Caco-2 (cell line): Measurements from ENCODE around the gene PELO. TPM values are rescaled to one million over a fixed set of nuclear protein-coding genes. Genes with fewer than 3 reads are reported as not detected.

Experiments used
- BruUV-seq: library from RNA; stranded (reverse); fragments of 400-500 nt; replicated peaks from 2 replicates; lab custom pipeline; 2021; lab: Mats Ljungman, UMichigan
- CTCF ChIA-PET: fragments of 300-600 bp; sonication (Branson Sonifier 250); formaldehyde crosslinking; loops from one replicate; lab custom pipeline; 2022; ENCODE audit warnings: antibody characterized with exemption; lab: Charles Lee
- POLR2A ChIA-PET: fragments of 300-600 bp; sonication (Branson Sonifier 250); formaldehyde crosslinking; loops from one replicate; lab custom pipeline; 2022; ENCODE audit warnings: antibody characterized with exemption; lab: Charles Lee
- DNase-seq, 2 experiments: peaks; one replicate each; pipeline versions ENCODE4 v3.0.0 to v3.0.0-alpha.2; 2020 to 2022
- H3K27me3 ChIP-seq: replicated peaks from 2 replicates; pipeline ENCODE4 v1.6.0; 2011; ENCODE audit warnings: low read length; ENCODE audit not compliant: control insufficient read depth, insufficient read depth
- H3K36me3 ChIP-seq: 2 replicates; pipeline ENCODE4 v1.5.1; 2011; ENCODE audit warnings: low read length; ENCODE audit not compliant: control insufficient read depth, insufficient read depth
- H3K4me1 ChIP-seq: fragments of 250-450 bp; sonication (Bioruptor Pico); 2 replicates; pipeline ENCODE4 v1.5.1; 2020; ENCODE audit warnings: mild to moderate bottlenecking
- H3K4me3 ChIP-seq: 2 replicates; pipeline ENCODE4 v1.5.1; 2011; ENCODE audit warnings: low read depth, mild to moderate bottlenecking, control low read depth, low read length
- H3K9me3 ChIP-seq: fragments of 250-450 bp; sonication (Bioruptor Pico); 2 replicates; pipeline ENCODE4 v1.5.1; 2020; ENCODE audit warnings: mild to moderate bottlenecking, moderate library complexity
- H3K27ac Mint-ChIP-seq: one replicate; pipeline ENCODE4 v1.8.0; 2022; ENCODE audit warnings: mixed read lengths; ENCODE audit not compliant: unreplicated experiment
- H3K27me3 Mint-ChIP-seq: one replicate; pipeline ENCODE4 v1.8.0; 2022; ENCODE audit warnings: mixed read lengths; ENCODE audit not compliant: insufficient read depth, unreplicated experiment
- H3K36me3 Mint-ChIP-seq: one replicate; pipeline ENCODE4 v1.8.0; 2022; ENCODE audit warnings: mild to moderate bottlenecking, mixed read lengths; ENCODE audit not compliant: insufficient read depth, unreplicated experiment
- H3K4me1 Mint-ChIP-seq: one replicate; pipeline ENCODE4 v1.8.0; 2022; ENCODE audit warnings: low read depth, mixed read lengths; ENCODE audit not compliant: unreplicated experiment
- H3K4me3 Mint-ChIP-seq: one replicate; pipeline ENCODE4 v1.8.0; 2022; ENCODE audit warnings: mild to moderate bottlenecking, moderate library complexity, mixed read lengths; ENCODE audit not compliant: unreplicated experiment
- H3K9me3 Mint-ChIP-seq: one replicate; pipeline ENCODE4 v1.8.0; 2022; ENCODE audit warnings: mixed read lengths; ENCODE audit not compliant: unreplicated experiment
- CTCF ChIP-seq, 2 experiments: fragments of 200-600 bp in 1 of 2; IDR thresholded peaks; 1 replicate in 1 of 2; 2 replicates in 1 of 2; pipeline versions ENCODE4 v1.5.1 to v1.8.0; 2011 to 2022; ENCODE audit warnings: antibody characterized with exemption in 1 of 2, control low read depth in 1 of 2, inconsistent platforms in 1 of 2, low read depth in 1 of 2, low read length in 1 of 2, mild to moderate bottlenecking in 1 of 2, moderate library complexity in 1 of 2; ENCODE audit not compliant: insufficient read depth in 1 of 2, severe bottlenecking in 1 of 2, unreplicated experiment in 1 of 2
- intact Hi-C: fragments of 100-400 bp; cut with micrococcal nuclease; formaldehyde crosslinking; loops from one replicate; pipeline ENCODE4 v1.10.0; 2022; ENCODE audit not compliant: unreplicated experiment
- total RNA-seq: library from RNA; stranded (reverse); gene quantifications from 2 replicates; pipeline ENCODE4 v1.2.3, GENCODE V29; 2022

Gene PELO
- total RNA-seq, 1 experiment from 2014 or later, result 25.9 TPM

- no TSS peak for BruUV-seq
- intact Hi-C loops, result no loop called here
- no peak for TF ChIP-seq CTCF (IDR thresholded peaks at IDR 0.05; ENCODE audit: insufficient read depth in 1 of 2, low read depth in 1 of 2, low read length in 1 of 2, severe bottlenecking in 1 of 2, unreplicated experiment in 1 of 2)
- H3K9me3 ChIP-seq, result no peaks in the 10 kb centered on the region
- no peaks in the 10 kb centered on the region for H3K4me1 ChIP-seq
- no peaks in the 10 kb centered on the region for H3K36me3 ChIP-seq
- no peak overlapping the region for H3K27ac Mint-ChIP-seq
- DNase-seq, result no peak
- H3K4me3 Mint-ChIP-seq, result no peak overlapping the region
- no peaks in the 10 kb centered on the region for H3K27me3 ChIP-seq
- no peak overlapping the region for H3K4me3 ChIP-seq
- peaks cover 10% of the 10 kb centered on the region for H3K4me1 Mint-ChIP-seq
- CTCF ChIA-PET, result no interaction called here
- POLR2A ChIA-PET, result no interaction called here
- peaks cover 10% of the 10 kb centered on the region for H3K27me3 Mint-ChIP-seq
- H3K36me3 Mint-ChIP-seq, result peaks cover 6% of the 10 kb centered on the region
- no peaks in the 10 kb centered on the region for H3K9me3 Mint-ChIP-seq
Measured at GRCh38 chr5:52783226-52783959, 4.3 kb upstream of the PELO start.

GRCh38 chr5:52784737-52785136 lies 3.0 kb upstream of the PELO start:
- H3K4me1 Mint-ChIP-seq, result peaks cover 18% of the 10 kb centered on the region
- H3K27me3 Mint-ChIP-seq, result peaks cover 5% of the 10 kb centered on the region
- Histone ChIP-seq H3K9me3 (no peaks in the 10 kb centered on the region), H3K4me3 (no peak overlapping the region), H3K36me3 (no peaks in the 10 kb centered on the region), H3K4me1 (peaks cover 8% of the 10 kb centered on the region), H3K27me3 (no peaks in the 10 kb centered on the region)
- DNase-seq, result no peak
- ChIA-PET CTCF (no interaction called here), POLR2A (no interaction called here)
- no peaks in the 10 kb centered on the region for H3K9me3 Mint-ChIP-seq
- no peak overlapping the region for H3K4me3 Mint-ChIP-seq
- no peak for TF ChIP-seq CTCF (IDR thresholded peaks at IDR 0.05; ENCODE audit: insufficient read depth in 1 of 2, low read depth in 1 of 2, low read length in 1 of 2, severe bottlenecking in 1 of 2, unreplicated experiment in 1 of 2)
- intact Hi-C loops, result no loop called here
- no TSS peak for BruUV-seq
- peaks cover 6% of the 10 kb centered on the region for H3K36me3 Mint-ChIP-seq
- H3K27ac Mint-ChIP-seq, result no peak overlapping the region

- H3K4me1 ChIP-seq, result peaks cover 13% of the 10 kb centered on the region
- intact Hi-C loops, result loop anchor here (2.0 kb wide), 1 partner anchor 202 kb away; the partner anchor contains the start of gene ITGA2
- Mint-ChIP-seq H3K27me3 (peaks cover 5% of the 10 kb centered on the region), H3K36me3 (peaks cover 6% of the 10 kb centered on the region), H3K4me1 (peaks cover 34% of the 10 kb centered on the region), H3K4me3 (peak overlapping the region; percentile 97), H3K9me3 (no peaks in the 10 kb centered on the region), H3K27ac (no peak overlapping the region)
- H3K36me3 ChIP-seq, result no peaks in the 10 kb centered on the region
- ChIA-PET POLR2A (no interaction called here), CTCF (interaction anchor here (2.3 to 2.4 kb wide), 2 partner anchors 13 to 129 kb away, joined by 21 to 23 read pairs; no protein-coding TSS in a partner anchor)
- BruUV-seq, result no TSS peak
- H3K4me3 ChIP-seq, result no peak overlapping the region
- no peaks in the 10 kb centered on the region for H3K9me3 ChIP-seq
- no peak for TF ChIP-seq CTCF (IDR thresholded peaks at IDR 0.05; ENCODE audit: insufficient read depth in 1 of 2, low read depth in 1 of 2, low read length in 1 of 2, severe bottlenecking in 1 of 2, unreplicated experiment in 1 of 2)
- no peak for DNase-seq
- H3K27me3 ChIP-seq, result no peaks in the 10 kb centered on the region
Measured at GRCh38 chr5:52786391-52786790, 1.3 kb upstream of the PELO start.
